ENCODE measurements around the gene KATNAL1.
A peak's percentile ranks its signal among the peaks of the same experiment; 100 is the strongest.

Gene KATNAL1

DNA sequence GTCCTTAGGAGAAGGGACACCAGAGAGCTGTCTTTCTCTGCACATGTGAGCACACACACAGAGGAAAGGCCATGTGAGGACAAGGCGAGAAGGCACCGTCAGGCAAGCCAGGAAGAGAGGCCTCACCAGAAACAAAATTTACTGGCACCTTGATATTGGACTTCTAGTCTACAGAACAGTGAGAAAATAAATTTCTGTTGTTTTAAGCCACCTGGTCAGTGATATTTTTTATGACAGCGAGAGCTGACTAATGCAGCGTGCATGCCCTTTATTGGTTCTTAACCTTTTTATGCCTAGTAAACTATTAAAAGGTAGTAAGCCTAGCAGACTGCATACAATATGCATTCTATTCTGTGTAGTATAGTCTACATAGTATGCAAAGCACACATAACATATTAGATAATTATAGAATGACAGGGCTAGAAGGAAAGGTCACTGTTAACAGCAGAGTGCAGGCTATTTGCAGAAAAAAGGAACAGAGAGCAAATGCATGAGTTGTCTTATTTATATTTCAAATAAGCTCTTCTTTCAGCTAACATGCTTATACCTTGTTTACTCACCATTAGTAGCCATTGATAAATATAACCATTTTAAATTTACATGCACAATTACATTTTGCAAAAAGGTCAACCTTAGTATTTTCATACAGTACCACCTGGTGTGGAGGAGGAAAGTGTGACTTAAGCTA, 25.2 kb upstream of the KATNAL1 start:
- DNase-seq = no peak

DNA sequence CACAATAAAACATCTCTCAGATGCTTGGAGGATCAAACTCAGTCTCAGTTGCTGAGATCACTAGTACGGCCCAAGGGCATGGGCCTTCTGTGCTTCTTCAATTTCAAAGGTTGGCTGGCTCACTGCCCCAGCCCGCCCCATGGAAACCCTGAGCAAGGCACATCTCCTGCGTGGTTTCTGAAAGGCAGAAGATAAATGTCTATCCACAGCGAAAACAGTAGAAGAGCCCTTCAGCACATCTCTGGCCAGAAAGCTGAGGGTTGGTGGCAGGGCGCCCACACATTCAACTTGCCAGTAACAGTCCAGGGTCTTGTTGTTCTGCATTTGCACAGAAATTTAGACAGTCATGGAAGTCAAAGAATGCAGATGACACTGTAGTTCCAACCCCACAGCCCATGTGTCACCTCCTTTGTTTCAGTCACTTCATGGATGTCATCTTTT, 24.0 kb upstream of the KATNAL1 start:
- DNase-seq = no peak

GRCh38 chr13:30329009-30329585, 21.7 kb upstream of the KATNAL1 start:
- no peak for DNase-seq

DNA sequence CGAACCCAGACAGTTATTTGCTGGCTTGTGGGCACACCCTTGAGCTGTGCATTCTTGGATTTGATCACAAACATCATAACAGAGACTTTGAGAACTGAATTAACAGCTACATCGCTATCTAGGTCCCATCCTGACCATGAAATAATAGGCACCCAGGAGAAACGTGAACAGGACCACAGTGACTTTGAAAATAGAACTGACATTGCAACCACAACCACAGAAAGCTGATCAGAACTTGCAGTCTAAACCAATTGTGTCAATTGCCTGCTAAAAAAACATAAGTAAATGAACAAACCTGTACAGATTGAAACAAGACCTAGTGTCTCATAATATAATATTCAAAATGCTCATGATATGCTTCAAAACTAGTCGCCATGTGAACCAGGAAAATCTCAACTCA, 18.3 kb upstream of the KATNAL1 start:
- no peak for DNase-seq

GRCh38 chr13:30323524-30323923, 16.2 kb upstream of the KATNAL1 start:
- DNase-seq = no peak

DNA sequence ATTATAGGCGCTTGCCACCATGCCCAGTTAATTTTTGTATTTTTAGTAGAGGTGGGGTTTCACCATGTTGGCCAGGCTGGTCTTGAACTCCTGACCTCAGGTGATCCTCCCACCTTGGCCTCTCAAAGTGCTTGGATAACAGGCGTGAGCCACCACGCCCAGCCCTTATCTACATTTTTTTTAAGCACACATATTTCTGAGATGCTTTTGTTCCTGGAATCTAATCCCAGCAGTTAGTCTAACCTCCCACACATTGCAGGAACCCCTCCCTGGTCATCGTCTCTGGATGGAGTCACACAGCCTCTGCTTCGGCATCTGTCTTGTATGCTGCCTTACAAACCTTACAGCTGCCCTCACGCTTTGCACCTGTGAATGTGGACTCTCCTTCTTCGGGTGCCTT, 15.1 kb upstream of the KATNAL1 start:
- DNase-seq = no peak

GRCh38 chr13:30321256-30321655, 13.9 kb upstream of the KATNAL1 start:
- DNase-seq = peak; percentile 51

GRCh38 chr13:30319655-30320054, 12.3 kb upstream of the KATNAL1 start:
- DNase-seq = no peak

DNA sequence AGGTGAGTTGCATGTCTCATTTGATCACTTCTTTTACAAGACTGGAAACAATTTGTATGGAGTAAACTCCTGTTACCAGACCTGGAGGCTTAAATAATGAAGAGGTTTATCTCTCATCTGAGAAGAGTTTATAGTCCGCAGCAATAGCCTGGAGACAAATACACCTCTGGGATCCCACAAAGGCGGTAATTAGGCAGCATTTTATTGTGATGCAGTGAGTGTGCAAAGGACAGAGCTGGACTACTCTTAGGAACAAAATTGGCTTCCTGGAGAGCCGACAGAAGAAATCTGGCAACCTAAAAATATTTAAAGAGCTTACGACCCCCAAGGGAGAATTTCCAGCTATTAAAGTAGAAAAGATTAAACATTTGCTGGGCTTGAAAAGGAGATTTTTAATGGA, 11.8 kb upstream of the KATNAL1 start:
- no peak for DNase-seq

- no peak for DNase-seq
These were observed 10.7 kb upstream of the KATNAL1 start for GRCh38 chr13:30318026-30318425.

DNA sequence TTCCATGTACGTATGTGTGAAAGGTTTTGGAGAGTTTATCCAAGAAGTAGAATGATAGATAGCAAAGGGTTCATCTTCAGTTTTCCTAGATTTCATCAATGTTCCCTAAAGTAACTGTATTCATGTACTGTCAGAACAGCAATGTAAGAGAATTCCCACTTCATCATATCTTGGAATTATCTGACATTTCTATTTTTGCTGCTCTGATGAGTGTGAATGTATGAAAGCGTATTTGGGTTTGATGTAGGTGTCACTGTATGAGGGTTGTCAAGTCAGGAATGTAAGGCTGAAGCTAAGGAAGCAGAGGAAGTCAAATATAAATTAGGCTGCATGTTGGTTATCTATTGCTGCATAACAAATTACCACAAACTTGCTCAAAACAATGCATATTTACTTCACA, 7.2 kb upstream of the KATNAL1 start:
- DNase-seq = no peak

DNA sequence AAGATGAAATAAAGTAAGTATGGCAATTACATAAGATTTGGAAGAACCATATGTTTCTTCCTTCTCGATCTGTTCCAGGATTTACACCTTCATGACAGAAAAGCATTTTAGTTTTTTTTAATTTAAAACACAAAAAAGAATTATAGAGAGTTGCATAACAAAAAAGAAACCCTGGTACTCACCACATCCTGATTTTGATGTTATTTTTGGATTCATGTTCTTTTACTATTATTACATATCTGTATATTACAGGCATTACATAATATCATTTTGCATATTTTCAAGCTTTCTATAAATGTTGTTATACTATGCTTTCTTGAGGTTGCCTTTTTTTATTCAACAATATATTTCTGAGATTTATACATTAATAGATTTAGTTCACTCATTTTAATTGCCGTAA, 6.7 kb upstream of the KATNAL1 start:
- no peak for DNase-seq

- no peak for DNase-seq
These were observed 6.0 kb upstream of the KATNAL1 start for GRCh38 chr13:30313311-30313710.

DNA sequence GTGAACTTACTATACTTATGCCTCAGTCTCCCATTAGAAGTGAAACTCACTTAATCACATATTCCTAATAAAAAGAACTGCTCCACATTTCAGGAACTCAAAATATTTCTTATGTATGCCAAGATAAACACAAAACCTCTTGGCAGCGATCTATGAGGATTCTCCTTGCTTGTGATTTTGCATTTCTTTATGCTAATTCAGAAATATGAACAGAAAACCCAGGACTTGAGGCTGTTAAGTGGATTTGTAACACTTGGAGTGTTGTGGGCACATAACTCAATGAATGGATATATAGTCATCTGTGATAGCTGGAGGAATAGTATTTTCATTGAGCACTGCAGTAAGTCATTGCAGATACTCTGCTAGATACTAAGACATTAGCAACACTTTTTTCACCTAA, 5.6 kb upstream of the KATNAL1 start:
- no peak for DNase-seq

- DNase-seq = no peak
These were observed 1.2 kb upstream of the KATNAL1 start for GRCh38 chr13:30308548-30308947.

DNA sequence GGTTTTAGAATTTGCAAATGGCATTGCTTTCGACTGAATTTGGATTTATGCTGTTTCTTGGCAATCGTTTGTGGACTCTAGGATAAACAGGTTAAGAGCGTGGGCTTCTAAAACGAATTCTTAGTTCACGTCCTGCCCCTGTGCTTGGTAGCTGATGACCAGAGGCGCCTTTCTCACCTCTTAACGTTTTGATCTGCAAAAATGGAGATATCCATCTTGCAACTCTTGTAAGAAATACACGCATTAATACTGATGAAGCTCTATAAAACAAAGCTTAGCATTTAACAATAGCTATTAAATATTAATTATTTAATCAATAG, 580 bp upstream of the KATNAL1 start:
- DNase-seq = no peak

DNA sequence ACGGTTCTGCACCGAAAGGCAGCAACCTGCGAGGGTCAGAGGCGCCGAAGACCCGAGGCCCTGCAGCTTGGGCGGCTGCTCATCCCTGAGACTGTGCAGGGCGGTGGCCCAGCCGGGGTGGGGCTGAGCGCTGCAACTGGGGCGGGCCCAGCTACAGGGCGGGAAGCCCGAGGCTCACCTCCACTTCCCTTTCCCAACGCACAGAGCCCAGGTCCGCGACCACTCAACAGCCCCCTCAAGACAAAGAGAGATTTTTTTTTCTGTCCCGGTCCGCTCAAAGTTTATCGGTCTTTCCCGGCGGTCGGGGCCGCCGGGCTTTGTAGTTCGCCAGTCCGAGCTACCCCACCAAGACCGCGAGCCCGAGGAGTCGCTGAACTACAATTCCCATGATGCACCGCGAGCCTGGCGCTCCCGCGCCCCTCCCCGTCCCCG, 573 bp downstream of the KATNAL1 start:
- DNase-seq = peak; percentile 94

GRCh38 chr13:30305456-30305970, 1.8 kb downstream of the KATNAL1 start:
- no peak for DNase-seq

DNA sequence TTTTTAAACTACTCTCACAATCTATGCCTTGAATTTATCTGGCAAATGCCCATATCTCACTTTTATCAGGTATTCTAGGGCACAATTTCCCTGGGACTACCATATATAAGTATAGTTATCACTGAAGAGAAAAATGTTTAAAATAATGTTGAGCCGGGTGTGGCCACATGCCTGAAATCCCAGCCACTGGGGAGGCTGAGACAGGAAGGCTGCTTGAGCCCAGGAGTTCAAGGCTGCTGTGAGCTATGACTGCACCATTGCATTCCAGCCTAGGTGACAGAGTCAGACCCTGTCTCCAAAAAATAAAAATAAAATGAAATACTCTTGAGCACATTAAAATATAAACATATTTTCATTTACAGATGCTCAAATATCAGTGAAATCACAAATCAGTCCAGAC, 4.1 kb downstream of the KATNAL1 start:
- DNase-seq = no peak

GRCh38 chr13:30301827-30302226, 5.5 kb downstream of the KATNAL1 start:
- DNase-seq = no peak

- DNase-seq = no peak
These were observed 6.8 kb downstream of the KATNAL1 start for GRCh38 chr13:30300596-30300995.

GRCh38 chr13:30299786-30300185, 7.6 kb downstream of the KATNAL1 start:
- no peak for DNase-seq

DNA sequence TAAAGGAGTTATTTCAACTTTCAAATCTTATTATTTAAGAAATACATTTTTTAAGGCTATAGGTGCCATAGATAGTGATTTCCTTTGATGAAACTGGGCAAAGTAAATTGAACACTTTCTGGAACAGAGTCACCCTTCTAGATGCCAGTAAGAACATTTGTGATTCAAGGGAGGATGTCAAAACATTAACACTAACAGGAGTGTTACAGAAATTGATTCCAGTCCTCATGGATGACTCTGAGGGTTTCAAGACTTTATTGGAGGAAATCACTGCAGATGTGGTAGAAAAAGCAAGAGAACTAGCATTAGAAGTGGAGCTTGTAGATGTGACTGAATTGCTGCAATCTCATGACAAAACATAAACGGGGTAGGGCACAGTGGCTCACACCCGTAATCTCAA, 12.2 kb downstream of the KATNAL1 start:
- no peak for DNase-seq

DNA sequence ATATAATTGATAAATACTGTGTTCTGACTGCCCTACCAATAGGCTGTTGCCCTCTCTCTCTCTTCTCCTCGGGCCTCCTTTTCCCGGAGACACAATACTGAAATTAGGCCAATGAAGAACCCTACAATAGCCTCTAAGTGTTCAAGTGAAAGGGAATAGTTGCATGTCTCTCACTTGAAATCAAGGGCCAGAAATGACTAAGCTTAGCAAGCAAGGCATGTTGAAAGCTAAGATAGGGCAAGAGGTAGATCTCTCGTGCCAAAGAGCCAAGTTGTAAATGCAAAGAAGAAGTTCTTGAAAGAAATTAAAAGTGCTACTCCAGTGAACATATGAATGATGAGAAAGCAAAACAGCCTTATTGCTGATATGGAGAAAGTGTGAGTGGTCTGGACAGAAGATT, 13.3 kb downstream of the KATNAL1 start:
- DNase-seq = no peak

DNA sequence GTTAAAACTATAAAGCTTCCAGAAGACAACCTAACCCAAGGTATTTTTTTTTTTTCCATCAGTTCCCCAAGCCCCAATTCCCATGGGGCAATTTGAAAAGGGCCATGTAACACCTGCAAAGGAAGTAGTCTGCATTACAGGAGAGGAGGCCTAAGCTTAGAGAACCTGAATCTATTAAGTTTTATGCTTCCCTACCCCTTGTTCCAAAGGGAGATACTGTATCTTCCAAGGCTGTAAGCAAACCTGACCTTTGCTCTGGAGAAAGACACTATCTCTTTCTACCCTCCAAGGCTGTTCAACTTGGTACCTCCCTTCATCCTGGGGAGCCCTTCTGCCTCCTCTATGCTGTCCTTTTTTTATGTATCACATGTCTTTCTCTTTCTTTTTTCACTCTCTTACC, 15.0 kb downstream of the KATNAL1 start:
- DNase-seq = no peak
